Neuronal stem cell (in vitro differentiated cells): ENCODE measurements around the gene DNM3.
A peak's percentile ranks its signal among the peaks of the same experiment; 100 is the strongest.

Source experiments
- DNase-seq: peaks from one replicate; pipeline ENCODE4 v3.0.0-alpha.2; 2013; ENCODE audit warnings: low spot score
- H2AFZ ChIP-seq: one replicate; pipeline ENCODE4 v1.6.1; 2013; ENCODE audit warnings: mild to moderate bottlenecking, low read length, inconsistent platforms
- H2AK5ac ChIP-seq: 2 replicates; pipeline ENCODE4 v1.6.1; 2013; ENCODE audit warnings: low read depth, mild to moderate bottlenecking, inconsistent platforms, low read length, moderate library complexity, mixed read lengths
- H2BK120ac ChIP-seq: 2 replicates; pipeline ENCODE4 v1.6.1; 2013; ENCODE audit warnings: low read depth, mild to moderate bottlenecking, inconsistent platforms, low read length, moderate library complexity, mixed read lengths
- H2BK12ac ChIP-seq: one replicate; pipeline ENCODE4 v1.6.1; 2013; ENCODE audit warnings: low read length, inconsistent platforms
- H2BK15ac ChIP-seq: 2 replicates; pipeline ENCODE4 v1.6.1; 2013; ENCODE audit warnings: mild to moderate bottlenecking, low read length, inconsistent platforms, mixed read lengths
- H2BK5ac ChIP-seq: one replicate; pipeline ENCODE4 v1.6.1; 2013; ENCODE audit warnings: inconsistent platforms, mild to moderate bottlenecking, low read length, moderate library complexity
- H3K14ac ChIP-seq: one replicate; pipeline ENCODE4 v1.6.1; 2013; ENCODE audit warnings: low read length, inconsistent platforms
- H3K18ac ChIP-seq: 2 replicates; pipeline ENCODE4 v1.6.1; 2013; ENCODE audit warnings: low read length, inconsistent platforms
- H3K23ac ChIP-seq: 2 replicates; pipeline ENCODE4 v1.6.1; 2013; ENCODE audit warnings: low read depth, mild to moderate bottlenecking, mixed read lengths, low read length, inconsistent platforms; ENCODE audit not compliant: poor library complexity
- H3K27ac ChIP-seq: replicated peaks from 3 replicates; pipeline ENCODE4 v1.5.1; 2013; ENCODE audit warnings: low read length, inconsistent platforms
- H3K27me3 ChIP-seq, 3 experiments: 2 replicates each; pipeline ENCODE4 v1.6.1; 2013; ENCODE audit warnings: low read length in 3 of 3, mild to moderate bottlenecking in 2 of 3, inconsistent platforms in 1 of 3, low read depth in 1 of 3, mixed read lengths in 1 of 3, moderate library complexity in 1 of 3; ENCODE audit not compliant: control insufficient read depth in 3 of 3, insufficient read depth in 3 of 3
- H3K36me3 ChIP-seq, 2 donors: replicated peaks in 1 of 2; 2 replicates each; pipeline ENCODE4 v1.6.1; 2013; ENCODE audit warnings: low read length in 2 of 2; ENCODE audit not compliant: control insufficient read depth in 2 of 2, insufficient read depth in 2 of 2
- H3K4ac ChIP-seq: 2 replicates; pipeline ENCODE4 v1.6.1; 2013; ENCODE audit warnings: inconsistent platforms, mild to moderate bottlenecking, low read length, moderate library complexity
- H3K4me1 ChIP-seq, 2 donors: 1 replicate in 1 of 2; 2 replicates in 1 of 2; pipeline ENCODE4 v1.6.1; 2013; ENCODE audit warnings: low read length in 2 of 2, low read depth in 1 of 2; ENCODE audit not compliant: control insufficient read depth in 2 of 2, insufficient read depth in 1 of 2
- H3K4me2 ChIP-seq: one replicate; pipeline ENCODE4 v1.6.1; 2013; ENCODE audit warnings: mild to moderate bottlenecking, low read length, inconsistent platforms; ENCODE audit not compliant: insufficient read depth, poor library complexity, severe bottlenecking
- H3K4me3 ChIP-seq, 2 donors: 2 replicates each; pipeline ENCODE4 v1.5.1; 2013; ENCODE audit warnings: low read length in 2 of 2, mild to moderate bottlenecking in 2 of 2, inconsistent platforms in 1 of 2, moderate library complexity in 1 of 2
- H3K79me1 ChIP-seq: one replicate; pipeline ENCODE4 v1.6.1; 2013; ENCODE audit warnings: low read depth, mild to moderate bottlenecking, inconsistent platforms, low read length, moderate library complexity
- H3K9ac ChIP-seq: one replicate; pipeline ENCODE4 v1.6.1; 2013; ENCODE audit warnings: mild to moderate bottlenecking, low read depth, low read length, inconsistent platforms; ENCODE audit not compliant: poor library complexity
- H3K9me3 ChIP-seq, 2 donors: replicated peaks in 1 of 2; 2 replicates each; pipeline versions ENCODE3 to v1.6.1; 2013; ENCODE audit warnings: low read length in 2 of 2, mild to moderate bottlenecking in 2 of 2, inconsistent platforms in 1 of 2, low read depth in 1 of 2, mixed read lengths in 1 of 2, moderate library complexity in 1 of 2; ENCODE audit not compliant: control insufficient read depth in 2 of 2, insufficient read depth in 1 of 2
- H4K8ac ChIP-seq: one replicate; pipeline ENCODE4 v1.6.1; 2013; ENCODE audit warnings: low read depth, mild to moderate bottlenecking, inconsistent platforms, low read length, moderate library complexity
- H4K91ac ChIP-seq: one replicate; pipeline ENCODE4 v1.6.1; 2013; ENCODE audit warnings: low read length, low read depth, mild to moderate bottlenecking, inconsistent platforms; ENCODE audit not compliant: poor library complexity
- WGBS, 2 donors: extraction: QIAGEN DNeasy Blood & Tissue Kit; methylation state at CpG; one replicate each; pipeline ENCODE4 v1.1.7; 2013; ENCODE audit warnings: missing lambda C conversion rate in 2 of 2, mixed read lengths in 1 of 2; ENCODE audit not compliant: insufficient read length in 2 of 2, insufficient replicate concordance in 1 of 2; ENCODE audit errors: extremely low coverage in 2 of 2; 5-methylcytosine and 5-hydroxymethylcytosine counted together

DNM3 gene

DNA sequence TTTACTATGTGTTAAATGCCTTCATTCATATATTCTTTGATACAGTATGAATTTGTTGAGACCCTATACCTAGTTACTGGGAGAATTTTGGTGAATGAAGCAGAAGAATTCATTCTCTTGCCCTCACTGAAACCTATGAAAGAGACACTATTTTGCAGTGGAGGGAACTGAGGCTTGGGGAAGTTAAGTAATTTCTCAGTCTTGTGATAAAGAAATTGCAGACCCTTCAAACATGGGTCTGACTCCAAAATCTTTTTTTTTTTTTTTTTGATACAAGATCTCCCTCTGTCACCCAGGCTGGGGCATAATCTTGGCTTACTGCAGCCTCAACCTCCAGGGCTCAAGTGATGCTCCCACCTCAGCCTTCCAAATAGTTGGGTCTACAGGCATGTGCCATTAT is 132.1 kb downstream of the DNM3 start:
- Histone ChIP-seq H2BK15ac (no peak overlapping the region), H3K9ac (no peak overlapping the region), H3K79me1 (no peaks in the 10 kb centered on the region), H3K4ac (no peak overlapping the region), H3K36me3 (no peaks in the 10 kb centered on the region), H3K27ac (no peak overlapping the region), H2AK5ac (no peak overlapping the region), H3K4me3 (no peak overlapping the region), H3K23ac (no peak overlapping the region), H4K8ac (no peak overlapping the region), H2AFZ (no peak overlapping the region), H3K4me2 (no peak overlapping the region), H3K18ac (no peak overlapping the region), H3K27me3 (no peaks in the 10 kb centered on the region), H4K91ac (no peak overlapping the region), H2BK120ac (no peak overlapping the region), H2BK12ac (no peak overlapping the region), H3K9me3 (no peaks in the 10 kb centered on the region), H3K4me1 (no peaks in the 10 kb centered on the region), H3K14ac (no peak overlapping the region), H2BK5ac (no peak overlapping the region)
- DNase-seq: no peak

DNA sequence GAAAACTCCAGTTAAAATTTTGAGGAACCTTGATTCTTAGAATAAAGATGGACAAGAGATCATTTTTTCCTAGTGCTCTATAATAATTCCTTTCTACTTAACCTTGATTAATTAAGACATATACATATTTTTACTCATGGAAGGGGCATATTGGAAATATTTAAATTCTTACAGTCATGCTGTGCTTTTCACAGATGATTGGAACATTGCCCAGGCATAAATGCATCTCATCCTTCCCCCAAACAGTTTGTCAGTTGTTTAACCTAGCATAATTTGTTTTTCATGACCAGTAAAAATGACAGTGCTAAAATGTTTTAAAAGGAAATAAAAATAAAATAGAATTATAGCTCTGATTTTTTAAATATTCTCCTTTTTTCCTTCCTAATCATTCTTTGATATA is 140.0 kb downstream of the DNM3 start:
- Histone ChIP-seq H2BK12ac (no peak overlapping the region), H3K18ac (no peak overlapping the region), H3K27ac (no peak overlapping the region), H2BK15ac (no peak overlapping the region), H2AFZ (no peak overlapping the region), H3K14ac (no peak overlapping the region), H4K8ac (no peak overlapping the region), H3K36me3 (no peaks in the 10 kb centered on the region), H2BK120ac (no peak overlapping the region), H3K9ac (no peak overlapping the region), H2BK5ac (no peak overlapping the region), H4K91ac (no peak overlapping the region), H3K4me3 (no peak overlapping the region), H3K79me1 (no peaks in the 10 kb centered on the region), H3K23ac (no peak overlapping the region), H3K4ac (no peak overlapping the region), H3K4me2 (no peak overlapping the region), H3K9me3 (no peaks in the 10 kb centered on the region), H2AK5ac (no peak overlapping the region), H3K27me3 (no peaks in the 10 kb centered on the region), H3K4me1 (no peaks in the 10 kb centered on the region)
- DNase-seq: no peak

DNA sequence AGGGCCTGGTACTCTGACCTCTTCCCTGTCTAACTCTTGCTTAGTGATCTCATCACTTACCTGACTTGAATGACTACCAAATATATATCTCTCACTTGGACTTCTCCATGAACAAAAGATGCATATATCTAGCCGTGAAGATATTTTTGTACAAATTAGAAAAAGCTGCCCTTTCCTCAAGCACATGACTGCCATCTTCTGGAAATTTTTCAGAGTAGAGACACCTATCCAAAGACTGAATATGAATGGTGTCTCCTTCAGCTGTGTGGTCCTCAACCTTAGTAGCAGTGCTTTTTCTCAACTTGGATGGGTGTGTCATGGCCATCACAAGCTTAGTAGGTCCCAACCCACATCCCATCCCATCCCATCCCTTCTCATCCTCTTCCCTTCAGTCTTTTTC is 142.3 kb downstream of the DNM3 start:
- H3K4me1 ChIP-seq: no peaks in the 10 kb centered on the region
- H3K4me3 ChIP-seq: no peak overlapping the region
- H2BK120ac ChIP-seq: no peak overlapping the region
- no peaks in the 10 kb centered on the region for H3K79me1 ChIP-seq
- no peak for DNase-seq
- H3K4me2 ChIP-seq: no peak overlapping the region
- no peak overlapping the region for H4K8ac ChIP-seq
- H3K27ac ChIP-seq: no peak overlapping the region
- H3K27me3 ChIP-seq: no peaks in the 10 kb centered on the region
- H3K4ac ChIP-seq: no peak overlapping the region
- no peak overlapping the region for H2AK5ac ChIP-seq
- H2BK15ac ChIP-seq: no peak overlapping the region
- H3K9me3 ChIP-seq: no peaks in the 10 kb centered on the region
- H2BK5ac ChIP-seq: no peak overlapping the region
- WGBS, 2 donors: no CpG with 5 or more reads among the region's 1 CpG
- H3K36me3 ChIP-seq: no peaks in the 10 kb centered on the region
- no peak overlapping the region for H4K91ac ChIP-seq
- no peak overlapping the region for H2AFZ ChIP-seq
- no peak overlapping the region for H3K9ac ChIP-seq
- no peak overlapping the region for H2BK12ac ChIP-seq
- H3K18ac ChIP-seq: no peak overlapping the region
- H3K23ac ChIP-seq: no peak overlapping the region
- no peak overlapping the region for H3K14ac ChIP-seq

DNA sequence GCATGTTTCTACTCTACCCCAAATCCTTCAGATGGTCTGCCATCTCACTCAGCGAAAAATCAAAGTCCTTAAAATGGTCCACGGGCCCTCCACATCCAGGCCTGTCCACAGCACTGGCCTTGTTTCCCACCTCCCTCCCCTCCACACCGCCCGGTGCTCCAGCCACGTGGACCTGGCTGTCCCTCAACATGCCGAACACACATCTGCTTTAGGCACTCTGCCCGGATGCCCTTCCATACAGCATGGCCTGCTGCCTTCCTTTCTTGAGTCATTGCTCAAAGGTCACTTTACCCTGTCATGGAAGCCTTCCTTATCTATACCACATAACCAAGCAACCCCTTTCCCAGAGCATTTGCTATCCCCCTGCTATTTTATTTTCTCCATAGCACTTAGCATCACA is 143.0 kb downstream of the DNM3 start:
- Histone ChIP-seq H4K91ac (no peak overlapping the region), H3K9ac (no peak overlapping the region), H2BK15ac (no peak overlapping the region), H2BK120ac (no peak overlapping the region), H3K4ac (no peak overlapping the region), H3K79me1 (no peaks in the 10 kb centered on the region), H3K27ac (no peak overlapping the region), H3K36me3 (no peaks in the 10 kb centered on the region), H3K4me2 (no peak overlapping the region), H3K27me3 (no peaks in the 10 kb centered on the region), H2AK5ac (peak overlapping the region; percentile 71), H2BK5ac (no peak overlapping the region), H4K8ac (no peak overlapping the region), H3K18ac (peak overlapping the region; percentile 83), H3K9me3 (no peaks in the 10 kb centered on the region), H3K4me1 (no peaks in the 10 kb centered on the region), H2AFZ (peak overlapping the region; percentile 38), H2BK12ac (no peak overlapping the region), H3K14ac (no peak overlapping the region), H3K4me3 (no peak overlapping the region), H3K23ac (peak overlapping the region; percentile 58)
- WGBS, 2 donors: no CpG with 5 or more reads among the region's 7 CpGs
- no peak for DNase-seq
